ENCODE data around the gene LPCAT3.

GRCh38 chr12:6980740-6981139, 37.5 kb downstream of the LPCAT3 start:
- TF ChIP-seq CTCF (IDR thresholded peaks at IDR 0.05): no peak
- no peak for TF ChIP-seq ZFX (IDR thresholded peaks at IDR 0.05; ENCODE audit: borderline replicate concordance)
